Muscle of leg (tissue), 11 donors: ENCODE results near the gene INPP4B. TPM values are rescaled to one million over a fixed set of nuclear protein-coding genes. Genes with fewer than 3 reads are reported as not detected.

Experiments
- DNase-seq: peaks from one replicate; pipeline ENCODE4 v3.0.0; 2013
- H3K27ac ChIP-seq: one replicate; pipeline ENCODE4 v1.5.1; 2013; ENCODE audit warnings: mild to moderate bottlenecking, low read length, control low read depth
- H3K27me3 ChIP-seq: one replicate; pipeline ENCODE4 v1.6.1; 2013; ENCODE audit warnings: low read length; ENCODE audit not compliant: control insufficient read depth, insufficient read depth
- H3K36me3 ChIP-seq: one replicate; pipeline ENCODE4 v1.6.1; 2013; ENCODE audit warnings: low read length; ENCODE audit not compliant: control insufficient read depth, insufficient read depth
- H3K4me1 ChIP-seq: one replicate; pipeline ENCODE4 v1.6.1; 2013; ENCODE audit warnings: low read length; ENCODE audit not compliant: control insufficient read depth, insufficient read depth
- H3K4me3 ChIP-seq: one replicate; pipeline ENCODE4 v1.5.1; 2013; ENCODE audit warnings: low read length, control low read depth
- H3K9me3 ChIP-seq: replicated peaks from 2 replicates; pipeline ENCODE4 v1.6.1; 2013; ENCODE audit warnings: low read depth, low read length; ENCODE audit not compliant: control insufficient read depth
- WGBS: methylation state at CpG from one replicate; pipeline ENCODE4 v1.1.5; 2013; ENCODE audit warnings: missing lambda C conversion rate; ENCODE audit not compliant: insufficient coverage; 5-methylcytosine and 5-hydroxymethylcytosine counted together
- polyA plus RNA-seq, 8 donors: library from polyadenylated mRNA; unstranded; fragments of 120-200 nt; gene quantifications; one replicate each; pipeline versions ENCODE4 v1.2.1 to v1.2.3, GENCODE V29; 2013; ENCODE audit warnings: inconsistent platforms in 1 of 8, low replicate concordance in 1 of 8; ENCODE audit not compliant: insufficient read length in 8 of 8, insufficient read depth in 1 of 8
- total RNA-seq: library from RNA; stranded (reverse); fragments of 120-200 nt; gene quantifications from one replicate; pipeline ENCODE4 v1.2.4, GENCODE V29; 2013

INPP4B gene
- total and polyA plus RNA-seq, 9 donors: 15.7 to 55.1 (median 30.6) TPM

DNA sequence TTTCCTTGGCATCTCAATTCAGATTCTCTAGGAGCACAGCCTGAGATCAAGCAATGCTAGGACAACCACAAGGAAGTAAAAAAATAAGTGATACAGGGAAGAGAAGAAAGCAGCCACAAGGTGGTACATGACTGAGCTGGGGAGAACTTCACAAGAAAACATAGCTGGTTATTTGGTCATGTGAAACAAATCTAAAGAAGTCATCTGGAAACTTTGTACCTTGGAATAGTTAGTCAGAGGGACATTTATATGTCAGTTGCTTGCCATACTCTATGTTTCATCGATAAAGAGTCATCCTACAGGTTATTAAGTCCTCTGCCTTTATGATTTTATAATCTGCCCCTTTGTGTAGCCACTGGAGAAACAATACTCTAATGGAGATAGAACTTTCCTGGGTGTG is 634.7 kb downstream of the INPP4B start:
- DNase-seq: no peak
- H3K4me1 ChIP-seq: no peaks in the 10 kb centered on the region
- H3K9me3 ChIP-seq: no peaks in the 10 kb centered on the region
- no peak overlapping the region for H3K27ac ChIP-seq
- no peaks in the 10 kb centered on the region for H3K27me3 ChIP-seq
- no peak overlapping the region for H3K4me3 ChIP-seq
- H3K36me3 ChIP-seq: no peaks in the 10 kb centered on the region
- whole genome bisulfite sequencing: no CpG with 5 or more reads among the region's 1 CpG

DNA sequence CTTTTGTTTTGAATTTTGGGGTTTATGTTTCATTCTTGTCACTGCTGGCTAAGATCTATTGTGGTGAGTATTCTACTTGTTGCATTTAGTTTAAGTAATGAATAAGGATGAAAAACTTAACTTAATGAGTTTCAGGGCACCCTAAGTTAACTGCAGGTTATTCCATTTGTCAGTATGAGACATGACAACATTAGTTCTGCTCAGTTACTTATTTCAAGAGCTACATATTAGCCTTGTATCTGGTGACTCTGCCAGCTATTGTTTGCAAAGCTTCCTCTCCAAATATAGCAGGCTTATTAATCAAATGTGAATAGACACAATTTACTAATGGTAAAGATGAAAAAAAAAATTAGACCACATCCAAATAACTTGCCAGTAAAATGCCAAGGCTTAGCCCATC is 642.6 kb downstream of the INPP4B start:
- no peak for DNase-seq
- no peaks in the 10 kb centered on the region for H3K9me3 ChIP-seq
- H3K4me1 ChIP-seq: no peaks in the 10 kb centered on the region
- no peak overlapping the region for H3K4me3 ChIP-seq
- no peaks in the 10 kb centered on the region for H3K27me3 ChIP-seq
- H3K27ac ChIP-seq: no peak overlapping the region
- H3K36me3 ChIP-seq: no peaks in the 10 kb centered on the region

- no peak overlapping the region for H3K27ac ChIP-seq
- no peak overlapping the region for H3K4me3 ChIP-seq
- DNase-seq: no peak
- H3K9me3 ChIP-seq: no peaks in the 10 kb centered on the region
- no peaks in the 10 kb centered on the region for H3K36me3 ChIP-seq
- no peaks in the 10 kb centered on the region for H3K4me1 ChIP-seq
- 72% methylated on average over 2 of the region's 6 CpGs for WGBS
- no peaks in the 10 kb centered on the region for H3K27me3 ChIP-seq
These were observed 643.4 kb downstream of the INPP4B start for GRCh38 chr4:142202404-142203332.

DNA sequence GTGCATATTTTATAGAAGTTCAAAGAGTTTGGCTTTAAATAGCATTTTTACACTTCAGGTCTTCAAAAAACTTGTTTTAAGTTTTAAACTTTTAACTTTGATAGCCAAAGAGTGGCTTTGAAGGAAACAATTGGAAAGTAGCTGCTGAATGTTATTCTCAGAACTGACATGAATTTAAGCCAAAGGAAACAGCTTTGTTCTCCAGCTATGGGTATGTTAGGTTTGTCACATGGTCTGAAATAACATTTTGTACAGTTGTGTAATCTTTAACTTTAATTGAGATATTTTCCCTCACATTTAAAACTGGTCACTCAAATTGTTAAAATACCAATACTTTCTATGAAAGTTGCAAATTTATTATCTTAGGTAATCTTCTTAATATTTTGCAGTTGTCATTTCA is 645.1 kb downstream of the INPP4B start:
- Histone ChIP-seq H3K27me3 (no peaks in the 10 kb centered on the region), H3K27ac (no peak overlapping the region), H3K4me1 (no peaks in the 10 kb centered on the region), H3K9me3 (no peaks in the 10 kb centered on the region), H3K4me3 (no peak overlapping the region), H3K36me3 (no peaks in the 10 kb centered on the region)
- DNase-seq: no peak

GRCh38 chr4:142194905-142195304 is 651.2 kb downstream of the INPP4B start:
- H3K27me3 ChIP-seq: no peaks in the 10 kb centered on the region
- WGBS: no CpG with 5 or more reads among the region's 2 CpGs
- H3K4me1 ChIP-seq: no peaks in the 10 kb centered on the region
- H3K36me3 ChIP-seq: peaks cover 4% of the 10 kb centered on the region
- no peak overlapping the region for H3K4me3 ChIP-seq
- no peaks in the 10 kb centered on the region for H3K9me3 ChIP-seq
- no peak overlapping the region for H3K27ac ChIP-seq
- no peak for DNase-seq

DNA sequence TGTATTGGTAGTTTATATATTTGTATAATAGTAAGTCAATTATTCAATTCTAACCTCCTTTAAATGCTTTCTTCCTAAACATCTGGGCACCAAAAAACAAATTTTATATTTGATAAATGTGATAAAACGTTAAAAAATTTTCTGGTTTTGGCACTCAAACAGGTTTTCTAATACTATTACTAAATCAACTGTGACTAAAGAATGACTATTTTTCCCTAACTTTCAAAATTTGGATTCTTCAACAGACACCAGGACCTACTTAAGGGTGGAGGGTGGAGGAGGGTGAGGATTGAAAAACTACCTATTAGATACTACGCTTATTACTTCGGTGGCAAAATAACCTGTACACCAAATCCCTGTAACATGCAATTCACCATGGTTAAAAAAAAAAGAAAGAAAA is 654.2 kb downstream of the INPP4B start:
- DNase-seq: no peak
- H3K4me1 ChIP-seq: no peaks in the 10 kb centered on the region
- no peak overlapping the region for H3K4me3 ChIP-seq
- peaks cover 4% of the 10 kb centered on the region for H3K36me3 ChIP-seq
- H3K27ac ChIP-seq: no peak overlapping the region
- H3K27me3 ChIP-seq: no peaks in the 10 kb centered on the region
- WGBS: no CpG with 5 or more reads among the region's 3 CpGs
- no peaks in the 10 kb centered on the region for H3K9me3 ChIP-seq

DNA sequence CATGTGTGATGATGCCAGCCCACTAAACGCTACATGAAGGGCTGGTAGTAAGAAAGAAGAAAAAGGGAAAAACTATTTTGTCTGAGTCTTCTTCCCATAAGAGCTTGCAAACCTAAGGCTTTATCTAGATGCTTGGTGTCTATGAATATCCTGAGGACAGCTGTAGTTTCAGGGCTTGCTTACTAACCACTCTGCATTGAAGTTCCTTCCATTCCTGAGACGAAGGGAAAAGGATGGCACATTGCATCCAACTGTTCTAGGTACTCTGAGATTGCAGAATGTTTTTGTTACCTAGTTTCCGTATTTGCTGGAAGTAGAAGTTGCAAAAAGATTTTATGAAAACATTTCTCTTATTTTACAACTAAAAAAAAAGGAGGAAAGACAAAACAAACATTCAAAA is 665.1 kb downstream of the INPP4B start:
- peaks cover 2% of the 10 kb centered on the region for H3K4me1 ChIP-seq
- no peak overlapping the region for H3K4me3 ChIP-seq
- DNase-seq: peak; percentile 29
- no peaks in the 10 kb centered on the region for H3K9me3 ChIP-seq
- H3K27ac ChIP-seq: peak overlapping the region; percentile 39
- H3K36me3 ChIP-seq: no peaks in the 10 kb centered on the region
- H3K27me3 ChIP-seq: no peaks in the 10 kb centered on the region
- no CpG with 5 or more reads among the region's 3 CpGs for WGBS

DNA sequence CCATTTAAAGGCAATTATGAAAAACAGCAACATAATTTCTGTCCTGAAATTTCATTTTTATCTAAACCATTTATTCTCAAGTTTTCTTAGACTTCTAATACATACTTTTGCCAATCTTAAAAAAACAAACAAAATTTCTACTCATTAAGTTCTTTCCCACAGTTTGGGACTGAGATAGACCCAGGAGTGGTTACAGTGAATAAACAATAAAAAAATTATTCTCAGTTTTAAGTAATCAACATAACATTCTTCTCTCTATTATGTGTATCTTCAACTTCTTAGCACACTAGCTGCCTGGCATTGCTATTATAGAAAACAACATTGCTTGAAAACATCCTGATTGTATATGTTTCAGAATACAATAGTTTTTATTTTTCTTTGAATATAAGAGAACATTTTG is 676.9 kb downstream of the INPP4B start:
- Histone ChIP-seq H3K4me1 (no peaks in the 10 kb centered on the region), H3K9me3 (no peaks in the 10 kb centered on the region), H3K27ac (no peak overlapping the region), H3K27me3 (no peaks in the 10 kb centered on the region), H3K4me3 (no peak overlapping the region), H3K36me3 (no peaks in the 10 kb centered on the region)
- DNase-seq: no peak

- no peak overlapping the region for H3K4me3 ChIP-seq
- H3K36me3 ChIP-seq: no peaks in the 10 kb centered on the region
- no peaks in the 10 kb centered on the region for H3K27me3 ChIP-seq
- no peaks in the 10 kb centered on the region for H3K4me1 ChIP-seq
- DNase-seq: no peak
- no peak overlapping the region for H3K27ac ChIP-seq
- WGBS: no CpG with 5 or more reads among the region's 2 CpGs
- H3K9me3 ChIP-seq: no peaks in the 10 kb centered on the region
These were observed 677.9 kb downstream of the INPP4B start for GRCh38 chr4:142168181-142168580.

DNA sequence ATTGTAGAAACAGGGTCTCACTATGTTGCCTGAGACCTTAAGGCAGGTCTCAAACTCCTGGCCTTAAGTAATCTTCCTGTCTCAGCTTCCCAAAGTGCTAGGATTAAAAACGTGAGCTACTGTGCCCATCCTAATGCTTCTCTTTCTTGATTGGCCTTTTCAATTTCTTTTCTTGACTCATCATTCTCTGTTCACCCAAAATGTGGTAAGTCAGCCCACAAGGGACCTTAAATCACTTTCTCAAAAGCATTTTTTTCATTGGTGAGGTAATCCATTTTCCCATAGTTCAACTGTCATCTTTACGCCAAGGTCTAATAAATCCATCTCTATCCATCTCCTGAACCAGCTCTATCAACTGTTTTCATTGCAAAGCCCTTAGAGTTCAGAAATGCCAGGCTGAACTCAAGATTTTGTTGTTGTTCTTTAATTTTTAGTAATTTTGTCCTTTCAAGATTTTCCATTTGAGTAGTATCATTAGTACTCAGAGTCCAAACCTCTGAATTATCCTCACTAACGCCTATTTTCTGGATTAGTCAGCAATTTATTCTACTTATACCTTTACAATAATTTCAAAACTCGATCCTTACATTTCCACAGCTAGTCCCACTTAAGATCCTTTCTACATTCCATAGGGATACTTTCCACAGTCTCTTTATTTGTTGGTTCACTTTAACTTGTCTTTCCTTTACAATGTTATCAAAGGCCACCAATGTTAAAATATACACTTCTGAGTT is 681.2 kb downstream of the INPP4B start:
- no peak overlapping the region for H3K27ac ChIP-seq
- DNase-seq: no peak
- no peaks in the 10 kb centered on the region for H3K36me3 ChIP-seq
- no peaks in the 10 kb centered on the region for H3K9me3 ChIP-seq
- H3K4me1 ChIP-seq: no peaks in the 10 kb centered on the region
- H3K27me3 ChIP-seq: no peaks in the 10 kb centered on the region
- no peak overlapping the region for H3K4me3 ChIP-seq
- 92% methylated on average over 4 of the region's 4 CpGs for WGBS
